SHP77 treated with DMSO at 0.1 percent for 48 hours (cell line): Measurements from ENCODE around the gene SOX8.

Source experiments
- DNase-seq: peaks from one replicate; lab custom pipeline; 2025; lab: John Stamatoyannopoulos, UW

SOX8 gene

GRCh38 chr16:974001-974601 is 7.5 kb upstream of the SOX8 start:
- DNase-seq, result no peak

DNA sequence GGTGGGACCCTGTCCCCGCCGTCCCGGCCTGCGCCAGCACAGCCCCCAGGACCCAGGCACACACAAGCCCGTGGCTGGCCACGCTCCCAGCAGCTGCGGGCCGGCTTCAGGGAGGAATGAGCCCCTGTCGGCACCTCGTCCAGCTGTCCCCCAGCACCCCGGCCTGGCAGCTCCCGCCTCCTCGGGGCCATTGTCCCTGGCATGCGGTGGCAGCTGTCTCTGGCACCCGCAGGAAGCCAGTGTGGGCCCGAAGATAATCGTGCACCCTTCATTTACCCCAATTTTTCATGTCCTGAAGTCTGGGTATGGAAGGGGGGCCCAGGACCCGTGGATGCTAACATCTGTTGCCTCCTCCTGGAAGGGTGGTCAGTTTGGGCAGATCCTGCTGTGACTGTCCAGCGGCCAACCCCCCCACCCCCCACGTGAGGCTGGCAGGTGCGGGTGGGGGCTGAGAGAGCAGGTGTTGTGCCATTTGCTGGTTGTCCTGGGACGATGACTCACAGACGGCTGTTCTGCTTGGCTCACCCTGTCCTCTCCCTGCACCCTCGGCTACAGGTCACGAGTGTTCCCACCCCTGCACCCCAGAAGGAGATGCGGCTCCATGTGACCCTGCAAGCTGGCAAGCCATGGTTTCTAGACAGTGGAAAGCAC is 6.8 kb upstream of the SOX8 start:
- no peak for DNase-seq

- no peak for DNase-seq
Measured at GRCh38 chr16:975291-975690, 6.3 kb upstream of the SOX8 start.

DNA sequence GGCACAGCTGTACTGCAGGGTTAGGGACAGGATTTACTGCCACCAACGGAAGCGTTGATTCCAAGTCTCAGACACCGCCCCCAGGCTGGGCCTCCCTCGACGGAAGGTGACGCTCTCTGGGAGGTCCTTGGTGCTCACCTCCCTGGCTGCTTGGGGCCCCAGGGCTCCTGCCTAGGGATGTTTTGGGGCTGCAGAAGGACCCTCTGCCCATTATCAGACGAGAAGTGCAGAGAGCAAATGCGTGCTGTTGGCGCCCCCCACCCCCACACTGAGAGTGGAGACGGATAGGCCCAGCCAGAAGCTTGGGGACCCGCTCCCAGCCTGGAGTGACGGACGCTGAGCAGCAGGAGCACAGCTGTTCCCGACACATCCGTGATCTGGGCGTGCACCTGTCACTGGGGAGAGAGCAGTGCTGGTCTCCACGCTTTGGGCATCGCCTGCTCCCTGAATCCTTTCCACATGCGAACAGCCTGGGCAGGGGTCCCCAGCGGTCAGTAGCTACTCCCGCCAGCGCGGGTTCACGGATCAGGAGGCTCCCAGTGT is 5.1 kb upstream of the SOX8 start:
- no peak for DNase-seq

GRCh38 chr16:977081-977701 is 4.4 kb upstream of the SOX8 start:
- no peak for DNase-seq

DNA sequence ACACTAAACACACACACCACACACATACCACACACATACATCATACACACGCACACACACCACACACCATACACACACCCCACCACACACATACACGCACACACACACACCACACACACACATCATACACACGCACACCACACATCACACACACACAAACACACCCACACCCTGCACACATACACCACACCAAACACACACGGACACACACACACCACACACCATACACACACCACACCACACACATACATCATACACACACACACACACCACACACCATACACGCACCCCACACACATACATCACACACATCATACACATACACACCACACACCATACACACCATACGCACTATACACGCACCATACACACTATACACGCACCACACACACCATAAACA is 3.7 kb upstream of the SOX8 start:
- DNase-seq, result no peak

DNA sequence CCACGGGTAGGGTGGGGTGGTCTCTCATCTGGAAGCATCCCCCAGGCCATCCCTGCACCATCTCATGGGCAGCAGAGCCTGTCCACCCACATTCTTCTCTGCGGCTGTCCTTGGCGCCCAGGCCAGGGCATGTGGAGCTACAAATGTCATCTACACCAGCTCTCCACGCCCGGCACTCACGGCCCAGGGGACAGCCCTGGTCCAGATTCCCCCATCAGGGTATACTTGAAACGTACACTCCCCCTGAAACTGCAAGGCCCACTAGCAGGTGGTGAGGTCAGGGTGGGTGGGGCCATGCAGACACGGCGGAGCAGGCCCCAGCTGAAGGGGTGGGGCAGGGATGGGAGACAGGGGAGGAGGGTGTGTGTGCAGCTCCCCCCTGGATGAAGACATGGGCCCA is 3.2 kb upstream of the SOX8 start:
- no peak for DNase-seq

GRCh38 chr16:979147-979546 is 2.4 kb upstream of the SOX8 start:
- no peak for DNase-seq

GRCh38 chr16:979859-980594 is 1.5 kb upstream of the SOX8 start:
- DNase-seq, result no peak

DNA sequence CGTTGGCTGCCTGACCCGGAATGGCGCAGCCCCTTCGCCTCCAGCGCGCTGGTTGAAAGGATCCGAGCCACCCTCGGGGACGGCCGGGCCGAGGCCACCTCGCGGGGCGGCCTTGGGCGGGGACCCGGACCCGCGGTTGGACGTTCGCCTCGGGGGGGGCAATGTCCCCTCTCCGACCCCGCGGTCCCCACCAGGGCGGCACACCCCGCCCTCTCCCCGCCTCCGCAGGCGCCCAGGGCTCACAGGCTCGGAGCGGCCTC is 1.0 kb upstream of the SOX8 start:
- no peak for DNase-seq

- DNase-seq, result no peak
Measured at GRCh38 chr16:982145-983043, 824 bp downstream of the SOX8 start.

DNA sequence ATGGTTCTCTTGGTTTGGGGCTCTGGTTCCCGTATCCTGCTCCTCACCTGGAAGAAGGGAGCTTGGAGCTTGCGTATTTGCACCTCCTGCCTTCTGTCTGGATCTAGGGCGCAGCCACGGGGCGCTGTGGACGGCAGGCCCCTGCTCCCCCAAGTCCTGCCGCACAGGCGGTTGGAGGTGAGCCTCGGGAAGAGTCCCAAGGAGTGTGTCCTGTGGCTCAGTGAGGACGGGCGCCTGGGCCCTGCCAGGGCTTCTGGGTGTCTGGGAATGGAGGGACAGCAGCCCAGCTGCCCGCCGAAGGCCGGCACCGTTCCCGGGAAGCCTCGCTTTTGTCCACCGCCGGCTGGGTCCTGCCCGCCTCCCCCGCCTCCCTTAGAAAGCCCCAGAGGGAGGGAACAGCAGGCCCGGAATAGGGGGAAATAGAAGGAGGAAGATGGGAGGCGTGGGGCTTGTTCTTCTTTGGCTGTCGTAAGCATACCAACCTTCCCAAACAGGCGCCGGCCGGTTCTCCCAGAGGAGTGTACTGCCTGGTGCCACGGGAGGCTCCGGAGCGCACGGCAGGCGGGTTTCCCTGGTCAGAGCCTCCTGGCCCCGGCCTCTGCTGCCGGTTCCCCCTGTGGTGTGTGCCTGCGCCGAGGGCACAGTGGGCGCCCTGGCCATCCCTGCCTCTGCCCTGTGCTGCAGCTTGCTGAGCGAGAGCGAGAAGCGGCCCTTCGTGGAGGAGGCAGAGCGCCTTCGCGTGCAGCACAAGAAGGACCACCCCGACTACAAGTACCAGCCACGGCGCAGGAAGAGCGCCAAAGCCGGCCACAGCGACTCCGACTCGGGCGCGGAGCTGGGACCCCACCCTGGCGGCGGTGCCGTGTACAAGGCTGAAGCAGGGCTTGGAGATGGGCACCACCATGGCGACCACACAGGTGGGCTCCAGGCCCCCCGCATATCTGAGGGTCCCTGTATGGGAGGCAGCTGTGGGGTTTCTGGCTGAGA is 1.8 kb downstream of the SOX8 start:
- no peak for DNase-seq

- DNase-seq, result no peak
Measured at GRCh38 chr16:984121-984694, 2.6 kb downstream of the SOX8 start.

DNA sequence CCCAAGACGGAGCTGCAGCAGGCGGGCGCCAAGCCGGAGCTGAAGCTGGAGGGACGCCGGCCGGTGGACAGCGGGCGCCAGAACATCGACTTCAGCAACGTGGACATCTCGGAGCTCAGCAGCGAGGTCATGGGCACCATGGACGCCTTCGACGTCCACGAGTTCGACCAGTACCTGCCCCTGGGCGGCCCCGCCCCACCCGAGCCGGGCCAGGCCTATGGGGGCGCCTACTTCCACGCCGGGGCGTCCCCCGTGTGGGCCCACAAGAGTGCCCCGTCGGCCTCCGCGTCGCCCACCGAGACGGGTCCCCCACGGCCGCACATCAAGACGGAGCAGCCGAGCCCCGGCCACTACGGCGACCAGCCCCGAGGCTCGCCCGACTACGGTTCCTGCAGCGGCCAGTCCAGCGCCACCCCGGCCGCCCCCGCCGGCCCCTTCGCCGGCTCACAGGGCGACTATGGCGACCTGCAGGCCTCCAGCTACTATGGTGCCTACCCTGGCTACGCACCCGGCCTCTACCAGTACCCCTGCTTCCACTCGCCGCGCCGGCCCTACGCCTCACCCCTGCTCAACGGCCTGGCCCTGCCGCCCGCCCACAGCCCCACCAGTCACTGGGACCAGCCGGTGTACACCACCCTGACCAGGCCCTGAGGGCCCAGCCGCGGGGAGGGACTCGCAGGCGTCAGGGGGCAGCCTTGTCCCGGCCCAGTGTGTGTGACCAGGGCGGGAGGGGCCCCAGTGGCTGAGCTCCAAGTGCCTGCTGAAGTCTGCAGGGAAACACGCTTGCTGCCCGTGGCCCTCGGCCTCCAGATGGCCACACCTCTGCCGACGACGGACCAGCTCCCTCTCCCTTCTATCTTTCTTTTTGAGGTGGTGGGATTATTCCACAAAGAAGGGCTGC is 3.4 kb downstream of the SOX8 start:
- no peak for DNase-seq

- DNase-seq, result no peak
Measured at GRCh38 chr16:985646-986400, 4.3 kb downstream of the SOX8 start.

- no peak for DNase-seq
Measured at GRCh38 chr16:986411-986810, 4.8 kb downstream of the SOX8 start.

DNA sequence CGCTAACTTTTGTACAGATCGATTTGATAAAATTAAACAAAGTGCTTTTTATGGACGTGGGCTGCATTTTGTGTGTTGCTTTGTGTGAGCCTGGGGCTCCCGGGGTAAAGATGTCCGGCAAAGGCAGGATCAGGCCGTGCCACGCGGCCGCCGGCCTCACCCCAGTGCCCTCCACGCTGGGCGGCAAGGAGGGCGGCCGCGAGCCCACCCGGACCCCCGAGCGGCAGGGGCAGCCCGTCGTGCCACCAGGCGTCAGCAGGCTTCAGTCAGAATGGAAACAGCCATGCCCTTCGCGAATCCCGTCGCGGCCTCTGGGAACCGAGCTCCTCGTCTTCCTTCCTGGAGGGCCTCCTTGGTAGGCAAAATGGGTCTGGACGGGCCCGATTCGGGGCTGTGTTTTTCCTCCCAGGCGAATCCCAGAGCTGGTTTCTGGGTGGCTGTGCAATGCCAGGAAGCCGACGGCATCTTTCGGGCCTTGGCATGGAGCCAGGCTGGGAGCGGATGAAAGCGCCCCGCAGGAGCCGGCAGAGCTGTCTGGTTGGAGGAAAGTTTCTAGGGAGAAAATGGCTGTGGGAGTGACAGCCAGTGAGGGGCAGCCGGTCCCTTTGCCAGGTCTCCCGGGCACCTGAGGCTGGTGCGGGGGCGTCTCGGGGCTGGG is 5.5 kb downstream of the SOX8 start:
- DNase-seq, result no peak

DNA sequence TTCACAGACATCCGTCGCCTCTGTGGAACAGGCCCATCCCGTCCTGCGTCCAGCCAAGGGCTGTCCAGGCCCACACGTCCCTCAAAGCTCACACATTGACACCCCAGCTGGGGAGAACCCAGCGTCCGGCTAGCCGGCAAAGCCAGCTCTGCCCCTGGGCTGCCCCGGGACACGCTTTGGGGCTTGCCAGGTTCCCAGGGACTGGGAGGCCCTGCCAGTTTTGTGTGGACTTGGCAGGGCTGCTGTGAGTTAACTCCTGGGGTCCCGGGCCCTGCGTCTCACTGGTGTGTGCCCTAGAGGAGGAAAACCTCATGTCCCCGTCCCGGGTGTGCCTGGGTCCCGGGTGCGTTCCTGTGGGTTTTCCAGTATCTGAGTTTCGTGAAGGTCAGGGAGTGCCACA is 6.3 kb downstream of the SOX8 start:
- DNase-seq, result no peak
